ENCODE data around the gene SH3GLB2.

DNA sequence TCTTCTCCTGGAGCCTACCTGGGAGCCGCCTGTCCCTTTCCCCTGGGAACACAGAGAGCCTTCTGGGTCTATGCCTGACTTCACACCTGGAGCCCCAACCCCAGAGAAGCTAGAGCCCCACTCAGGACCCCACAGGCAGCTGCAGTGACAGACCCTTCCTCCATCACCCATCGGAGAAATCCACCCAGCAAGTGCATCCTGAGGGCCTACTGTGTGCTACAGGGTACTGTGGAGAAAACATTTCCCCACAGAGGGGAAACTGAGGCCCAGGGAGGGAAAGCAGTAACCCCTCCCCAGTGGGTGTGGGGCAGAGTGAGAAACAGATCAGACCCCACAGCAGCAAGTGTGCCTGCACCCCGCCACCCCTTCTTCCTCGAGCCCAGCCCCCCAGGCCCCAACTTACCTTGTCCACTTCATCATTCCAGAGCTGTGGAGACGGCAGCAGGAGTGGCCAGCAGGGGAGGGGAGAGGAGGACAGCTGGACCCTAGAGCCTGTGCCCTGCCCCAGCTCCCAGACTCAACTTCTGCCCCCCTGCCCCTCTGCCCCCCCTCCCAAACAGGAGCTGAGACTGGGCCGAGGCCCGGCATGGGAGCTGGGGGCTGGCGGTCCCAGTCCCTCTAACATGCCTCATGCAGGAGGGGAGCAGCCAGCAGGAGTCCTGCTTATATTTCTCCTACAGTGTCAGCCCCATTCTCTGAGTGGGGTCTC is 17.7 kb downstream of the SH3GLB2 start:
- no peak for TF ChIP-seq CTCF (conservative IDR thresholded peaks at IDR 0.05)
- TF ChIP-seq EZH2 (IDR thresholded peaks at IDR 0.05; ENCODE audit: low read depth), result no peak

Measured in PC-9 (cell line).